Measurements from ENCODE around the gene ZBTB7C. TPM values are rescaled to one million over a fixed set of nuclear protein-coding genes. Genes with fewer than 3 reads are reported as not detected.
"Not testable (repeated sequence)": the region's sequence is repeated elsewhere in the genome, so short reads cannot be mapped to it uniquely, and the experiment has no call there.

The ZBTB7C gene
- total and polyA plus RNA-seq, 2 of the 8 experiments (the other 6 are each of a cell fraction or from before 2014, with no cell fraction given) = 0.15 to 0.45 TPM

GRCh38 chr18:48434382-48434781, 25.2 kb upstream of the ZBTB7C start:
- H4K91ac ChIP-seq (replicated peaks; ENCODE audit: insufficient read length, low read length); H3K27ac ChIP-seq (ENCODE audit: low read depth, low read length); H3K4ac ChIP-seq (replicated peaks; ENCODE audit: insufficient read length, low read depth, low read length); H3K36me3 ChIP-seq (ENCODE audit: control insufficient read depth in 2 of 4, insufficient read depth in 4 of 4, low read length in 3 of 4); H2BK5ac ChIP-seq (ENCODE audit: low read depth, low read length); FAIRE-seq; H3K23ac ChIP-seq (ENCODE audit: insufficient read length); H3K4me3 ChIP-seq (ENCODE audit: extremely low read depth in 1 of 4, insufficient read depth in 2 of 4, low read depth in 3 of 4, low read length in 4 of 4); DNase-seq (ENCODE audit: low read depth in 1 of 2, low spot score in 2 of 2); H3K9me3 ChIP-seq (ENCODE audit: insufficient read depth in 2 of 2, low read depth in 1 of 2, low read length in 1 of 2); H2AFZ ChIP-seq (ENCODE audit: low read length); H3K23me2 ChIP-seq (ENCODE audit: low read depth, low read length); H3K4me1 ChIP-seq (replicated peaks in 1 of 4; ENCODE audit: control insufficient read depth in 3 of 4, insufficient read depth in 4 of 4, low read length in 3 of 4); H3K14ac ChIP-seq (ENCODE audit: insufficient read length); H2AK5ac ChIP-seq (ENCODE audit: low read depth, low read length); H4K20me1 ChIP-seq (replicated peaks in 1 of 2; ENCODE audit: control insufficient read depth in 1 of 2, insufficient read depth in 2 of 2, low read length in 2 of 2); H3K56ac ChIP-seq (replicated peaks; ENCODE audit: insufficient read length, low read depth, low read length); H2BK15ac ChIP-seq (ENCODE audit: low read length); H3K79me2 ChIP-seq (ENCODE audit: control insufficient read depth in 1 of 2, insufficient read depth in 2 of 2, low read length in 2 of 2); H4K5ac ChIP-seq (ENCODE audit: insufficient read length, low read depth, low read length); H3K79me1 ChIP-seq (ENCODE audit: low read depth, low read length); H2BK120ac ChIP-seq (replicated peaks; ENCODE audit: low read depth, low read length); H2BK20ac ChIP-seq (ENCODE audit: low read length); H3K27me3 ChIP-seq (replicated peaks in 1 of 4; ENCODE audit: control insufficient read depth in 3 of 4, extremely low read depth in 1 of 4, insufficient read depth in 3 of 4, low read length in 3 of 4); H4K8ac ChIP-seq (ENCODE audit: extremely low read depth, insufficient read depth, low read length); H3K4me2 ChIP-seq (ENCODE audit: insufficient read depth in 1 of 2, low read depth in 2 of 2, low read length in 2 of 2); H3K18ac ChIP-seq (ENCODE audit: extremely low read depth, low read length); H2BK12ac ChIP-seq (ENCODE audit: low read depth, low read length); POLR2A ChIA-PET (ENCODE audit: partially characterized antibody); H3K9ac ChIP-seq (replicated peaks in 1 of 4; ENCODE audit: extremely low read depth in 1 of 4, low read depth in 3 of 4, low read length in 3 of 4): not testable (repeated sequence)
- CTCF ChIA-PET (ENCODE audit: partially characterized antibody) = interaction anchor here (1.1 kb wide), 1 partner anchor 404 kb away, joined by 3 read pairs; no protein-coding TSS in a partner anchor
- 92% methylated on average over 3 of the region's 4 CpGs; no CpG with 5 or more reads in 1 of the 2 experiments for WGBS, 2 experiments (ENCODE audit: extremely low coverage in 1 of 2, insufficient coverage in 1 of 2, insufficient read length in 1 of 2, insufficient replicate concordance in 2 of 2, low coverage in 1 of 2, low lambda C conversion rate in 2 of 2, missing lambda C conversion rate in 1 of 2)
